HepG2 (cell line): ENCODE results near the gene CPZ. TPM values are rescaled to one million over a fixed set of nuclear protein-coding genes. Genes with fewer than 3 reads are reported as not detected.

Experiments used
- ATAC-seq: fragments of 200-7000 bp; cut with Tn5 transposase; 3 replicates; pipeline ENCODE4 v1.9.1; 2020; ENCODE audit warnings: mild to moderate bottlenecking, moderate library complexity
- BruUV-seq: library from RNA; stranded (reverse); fragments of 400-500 nt; replicated peaks from 2 replicates; lab custom pipeline; 2021; lab: Mats Ljungman, UMichigan
- CTCF ChIA-PET: fragments of 300-600 bp; formaldehyde crosslinking; extraction: SDS; loops from one replicate; lab custom pipeline; 2021; ENCODE audit warnings: low total read pairs, inconsistent platforms, low intra/inter-chr PET ratio; lab: Yijun Ruan, JAX
- POLR2A ChIA-PET: fragments of 350-600 bp; sonication (Branson Sonifier 250); formaldehyde crosslinking; loops from one replicate; lab custom pipeline; 2020; ENCODE audit warnings: antibody characterized with exemption, inconsistent platforms; lab: Yijun Ruan, JAX
- DNase-seq: peaks from one replicate; pipeline ENCODE4 v3.0.0-alpha.2; 2015; ENCODE audit warnings: low spot score
- FAIRE-seq: peaks from 3 replicates; lab custom pipeline; 2011; peaks lifted over from hg19 to GRCh38; lab: Jason Lieb, UNC
- H2AFZ ChIP-seq: one replicate; pipeline ENCODE4 v1.6.1; 2011; ENCODE audit warnings: low read length, inconsistent platforms
- H3K27ac ChIP-seq: fragments of 300-600 bp; 3 replicates; pipeline ENCODE4 v1.8.0; 2011; ENCODE audit warnings: mixed run types, mild to moderate bottlenecking, mixed read lengths, low read length, inconsistent platforms; ENCODE audit not compliant: insufficient read depth; ENCODE audit errors: extremely low read length
- H3K27me3 ChIP-seq, 2 experiments: fragments of 200-600 bp in 1 of 2; 2 replicates in 1 of 2; 3 replicates in 1 of 2; pipeline versions ENCODE4 v1.6.0 to v1.8.0; 2011; ENCODE audit warnings: low read length in 2 of 2, mild to moderate bottlenecking in 2 of 2, moderate library complexity in 2 of 2, inconsistent platforms in 1 of 2; ENCODE audit not compliant: insufficient read depth in 2 of 2, control insufficient read depth in 1 of 2
- H3K36me3 ChIP-seq, 2 experiments: fragments of 200-600 bp in 1 of 2; replicated peaks in 1 of 2; 2 replicates in 1 of 2; 3 replicates in 1 of 2; pipeline versions ENCODE4 v1.5.1 to v1.8.0; 2011; ENCODE audit warnings: low read length in 2 of 2, inconsistent platforms in 1 of 2; ENCODE audit not compliant: insufficient read depth in 2 of 2, control insufficient read depth in 1 of 2
- H3K4me1 ChIP-seq: 2 replicates; pipeline ENCODE4 v1.5.1; 2012; ENCODE audit warnings: low read length, inconsistent platforms; ENCODE audit not compliant: insufficient read depth
- H3K4me2 ChIP-seq: 2 replicates; pipeline ENCODE4 v1.6.0; 2011; ENCODE audit warnings: low read depth, low read length, inconsistent platforms
- H3K4me3 ChIP-seq, 3 experiments: fragments of 200-600 bp in 1 of 3; sonication (generic), shearing (Covaris generic) in 1 of 3; replicated peaks in 1 of 3; 2 replicates each; pipeline ENCODE4 v1.5.1; 2011 to 2016; ENCODE audit warnings: low read length in 3 of 3, inconsistent platforms in 2 of 3, low read depth in 2 of 3, mild to moderate bottlenecking in 2 of 3, control low read depth in 1 of 3, mixed read lengths in 1 of 3; ENCODE audit not compliant: insufficient read depth in 1 of 3
- H3K79me2 ChIP-seq: one replicate; pipeline ENCODE4 v1.6.1; 2011; ENCODE audit warnings: low read length, inconsistent platforms; ENCODE audit not compliant: insufficient read depth
- H3K9ac ChIP-seq: 2 replicates; pipeline ENCODE4 v1.6.0; 2011; ENCODE audit warnings: mild to moderate bottlenecking, low read depth, low read length, inconsistent platforms; ENCODE audit not compliant: insufficient read depth
- H3K9me3 ChIP-seq: 2 replicates; pipeline ENCODE4 v1.5.1; 2012; ENCODE audit warnings: mild to moderate bottlenecking, low read length
- H4K20me1 ChIP-seq: 2 replicates; pipeline ENCODE4 v1.6.0; 2011; ENCODE audit warnings: inconsistent platforms, mild to moderate bottlenecking, low read length, moderate library complexity; ENCODE audit not compliant: insufficient read depth
- FIP1L1 ChIP-seq: fragments of 200-400 bp; formaldehyde crosslinking; IDR thresholded peaks from 2 replicates; pipeline ENCODE4 v1.6.1; 2018; ENCODE audit warnings: low read depth, mild to moderate bottlenecking, low read length, moderate library complexity, borderline replicate concordance; ENCODE audit not compliant: insufficient read depth
- KAT7 ChIP-seq: IDR thresholded peaks from 2 replicates; pipeline ENCODE4 v1.6.1; 2018; ENCODE audit warnings: borderline replicate concordance, missing compliant biosample characterization
- NR3C1 ChIP-seq: sonication (generic); formaldehyde crosslinking; IDR thresholded peaks from 2 replicates; pipeline ENCODE4 v1.4.0; 2020; ENCODE audit warnings: missing genetic modification reagents
- SALL2 ChIP-seq: sonication (generic); formaldehyde crosslinking; IDR thresholded peaks from 2 replicates; pipeline ENCODE4 v1.8.1; 2023; ENCODE audit warnings: mild to moderate bottlenecking, missing genetic modification reagents, inconsistent platforms
- STAG1 ChIP-seq: sonication (generic); formaldehyde crosslinking; IDR thresholded peaks from 2 replicates; pipeline ENCODE4 v1.4.0; 2020; ENCODE audit warnings: missing genetic modification reagents
- WGBS: methylation state at CpG from one replicate; pipeline ENCODE4 v1.1.6; 2017; ENCODE audit warnings: low lambda C conversion rate; 5-methylcytosine and 5-hydroxymethylcytosine counted together
- in situ Hi-C: cut with HindIII; loops from 2 replicates; pipeline ENCODE4 v1.10.0; 2017; ENCODE audit warnings: low pct_unique_long_range_greater_than_20kb; ENCODE audit not compliant: extremely low pct_ligation_motif_present
- intact Hi-C: fragments of 100-400 bp; cut with micrococcal nuclease; formaldehyde crosslinking; loops from one replicate; pipeline ENCODE4 v1.10.0; 2022; ENCODE audit not compliant: unreplicated experiment
- polyA plus RNA-seq, 8 experiments: library from polyadenylated mRNA; depleted of rRNA in 3 of 8; stranded (reverse) in 7 of 8; unstranded in 1 of 8; fragments of >200 nt; fragmentation: Illumina TruSeq in 4 of 8; extraction: Trizol in 4 of 8; gene quantifications; 2 replicates each; pipeline versions ENCODE4 v1.2.1 to v1.2.3, GENCODE V29; 2011 to 2016; ENCODE audit warnings: low read depth in 4 of 8, missing spikeins in 1 of 8, mixed read lengths in 1 of 8; ENCODE audit not compliant: insufficient read depth in 1 of 8
- total RNA-seq, 5 experiments: library from RNA; depleted of rRNA; stranded (reverse); fragments of >200 nt; fragmentation: Illumina TruSeq; extraction: Trizol; gene quantifications; 2 replicates each; pipeline ENCODE4 v1.2.3, GENCODE V29; 2016; ENCODE audit warnings: low read depth in 1 of 5
- TF ChIP-seq, protein P1 (sequence below): sonication (generic); formaldehyde crosslinking; IDR thresholded peaks from 2 replicates; pipeline ENCODE4 v1.4.0; 2020; ENCODE audit warnings: mild to moderate bottlenecking, low read depth, missing genetic modification reagents
- TF ChIP-seq, protein P2 (sequence below): sonication (generic); formaldehyde crosslinking; IDR thresholded peaks from 2 replicates; pipeline ENCODE4 v1.4.0; 2020; ENCODE audit warnings: missing genetic modification reagents, borderline replicate concordance
- TF ChIP-seq, protein P3 (sequence below), 2 experiments: fragments of 450-650 bp in 1 of 2; sonication (generic) in 1 of 2; formaldehyde crosslinking; IDR thresholded peaks; 2 replicates each; pipeline versions ENCODE4 v1.5.0 to v1.8.0; 2020 to 2022; ENCODE audit warnings: mild to moderate bottlenecking in 1 of 2, missing genetic modification reagents in 1 of 2

Gene CPZ
- total and polyA plus RNA-seq, 2 of the 13 experiments (the other 11 are each of a cell fraction or from before 2014, with no cell fraction given): 0.58 to 0.61 TPM

DNA sequence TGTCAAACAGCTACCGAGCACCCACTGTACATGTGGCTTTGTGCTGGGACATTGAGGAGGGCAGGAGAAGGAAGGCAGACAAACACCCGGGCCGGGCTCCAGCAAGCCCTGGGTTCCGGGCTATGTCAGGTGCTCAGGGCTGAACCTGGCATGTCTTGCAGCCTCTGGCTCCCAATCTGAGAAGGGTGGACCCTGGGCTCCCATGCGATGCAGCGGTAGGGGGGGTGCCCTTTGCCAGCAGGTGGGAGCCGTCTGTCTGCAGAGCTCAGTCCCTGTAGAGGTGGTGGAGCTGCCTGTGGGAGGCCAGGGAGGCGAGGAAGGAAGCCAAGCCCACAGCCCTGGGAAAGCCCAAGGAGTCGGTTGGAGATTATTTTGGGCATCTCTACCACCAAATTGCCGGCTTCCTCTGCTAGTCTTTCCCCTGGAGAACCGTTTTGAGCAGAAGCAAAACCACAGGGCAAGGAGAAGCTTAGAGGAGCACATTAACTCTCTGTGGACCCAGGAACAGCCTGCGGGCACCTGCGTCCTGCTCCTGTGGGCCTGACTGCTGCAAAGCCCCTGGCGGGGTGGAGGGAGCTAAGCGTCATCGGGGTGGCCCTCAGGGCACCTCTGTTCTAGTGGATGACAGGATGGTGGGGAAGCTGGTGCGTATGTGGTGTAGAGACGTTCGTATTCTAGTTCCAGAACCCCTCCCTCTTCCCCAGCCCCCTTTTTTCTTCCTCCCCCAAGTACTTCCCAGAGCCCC lies 10.3 kb downstream of the CPZ start:
- in situ Hi-C loops: no loop called here
- FAIRE-seq (no peak), ATAC-seq (no peak), DNase-seq (no peak)
- POLR2A ChIA-PET: no interaction called here
- Histone ChIP-seq H3K4me3 (no peak overlapping the region), H3K79me2 (no peaks in the 10 kb centered on the region), H3K9ac (no peak overlapping the region), H2AFZ (no peak overlapping the region), H3K36me3 (no peaks in the 10 kb centered on the region), H4K20me1 (peaks cover 12% of the 10 kb centered on the region; the same call in 1 of the 2 replicates), H3K27me3 (peaks cover 6 to 39% of the 10 kb centered on the region in 2 experiments; a peak in 4 of 5 replicates), H3K4me2 (no peak overlapping the region), H3K27ac (no peak overlapping the region), H3K4me1 (no peaks in the 10 kb centered on the region), H3K9me3 (no peaks in the 10 kb centered on the region)
- no peak for TF ChIP-seq SALL2 (CRISPR knock-in tag)
- no peak for TF ChIP-seq KAT7 (CRISPR knock-in tag)
- TF ChIP-seq, protein P1, sequence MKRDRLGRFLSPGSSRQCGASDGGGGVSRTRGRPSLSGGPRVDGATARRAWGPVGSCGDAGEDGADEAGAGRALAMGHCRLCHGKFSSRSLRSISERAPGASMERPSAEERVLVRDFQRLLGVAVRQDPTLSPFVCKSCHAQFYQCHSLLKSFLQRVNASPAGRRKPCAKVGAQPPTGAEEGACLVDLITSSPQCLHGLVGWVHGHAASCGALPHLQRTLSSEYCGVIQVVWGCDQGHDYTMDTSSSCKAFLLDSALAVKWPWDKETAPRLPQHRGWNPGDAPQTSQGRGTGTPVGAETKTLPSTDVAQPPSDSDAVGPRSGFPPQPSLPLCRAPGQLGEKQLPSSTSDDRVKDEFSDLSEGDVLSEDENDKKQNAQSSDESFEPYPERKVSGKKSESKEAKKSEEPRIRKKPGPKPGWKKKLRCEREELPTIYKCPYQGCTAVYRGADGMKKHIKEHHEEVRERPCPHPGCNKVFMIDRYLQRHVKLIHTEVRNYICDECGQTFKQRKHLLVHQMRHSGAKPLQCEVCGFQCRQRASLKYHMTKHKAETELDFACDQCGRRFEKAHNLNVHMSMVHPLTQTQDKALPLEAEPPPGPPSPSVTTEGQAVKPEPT: no peak
- TF ChIP-seq, protein P2, sequence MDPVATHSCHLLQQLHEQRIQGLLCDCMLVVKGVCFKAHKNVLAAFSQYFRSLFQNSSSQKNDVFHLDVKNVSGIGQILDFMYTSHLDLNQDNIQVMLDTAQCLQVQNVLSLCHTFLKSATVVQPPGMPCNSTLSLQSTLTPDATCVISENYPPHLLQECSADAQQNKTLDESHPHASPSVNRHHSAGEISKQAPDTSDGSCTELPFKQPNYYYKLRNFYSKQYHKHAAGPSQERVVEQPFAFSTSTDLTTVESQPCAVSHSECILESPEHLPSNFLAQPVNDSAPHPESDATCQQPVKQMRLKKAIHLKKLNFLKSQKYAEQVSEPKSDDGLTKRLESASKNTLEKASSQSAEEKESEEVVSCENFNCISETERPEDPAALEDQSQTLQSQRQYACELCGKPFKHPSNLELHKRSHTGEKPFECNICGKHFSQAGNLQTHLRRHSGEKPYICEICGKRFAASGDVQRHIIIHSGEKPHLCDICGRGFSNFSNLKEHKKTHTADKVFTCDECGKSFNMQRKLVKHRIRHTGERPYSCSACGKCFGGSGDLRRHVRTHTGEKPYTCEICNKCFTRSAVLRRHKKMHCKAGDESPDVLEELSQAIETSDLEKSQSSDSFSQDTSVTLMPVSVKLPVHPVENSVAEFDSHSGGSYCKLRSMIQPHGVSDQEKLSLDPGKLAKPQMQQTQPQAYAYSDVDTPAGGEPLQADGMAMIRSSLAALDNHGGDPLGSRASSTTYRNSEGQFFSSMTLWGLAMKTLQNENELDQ (CRISPR knock-in tag): no peak
- TF ChIP-seq, protein P3, sequence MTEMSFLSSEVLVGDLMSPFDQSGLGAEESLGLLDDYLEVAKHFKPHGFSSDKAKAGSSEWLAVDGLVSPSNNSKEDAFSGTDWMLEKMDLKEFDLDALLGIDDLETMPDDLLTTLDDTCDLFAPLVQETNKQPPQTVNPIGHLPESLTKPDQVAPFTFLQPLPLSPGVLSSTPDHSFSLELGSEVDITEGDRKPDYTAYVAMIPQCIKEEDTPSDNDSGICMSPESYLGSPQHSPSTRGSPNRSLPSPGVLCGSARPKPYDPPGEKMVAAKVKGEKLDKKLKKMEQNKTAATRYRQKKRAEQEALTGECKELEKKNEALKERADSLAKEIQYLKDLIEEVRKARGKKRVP (CRISPR knock-in tag; IDR thresholded peaks at IDR 0.05): no peak
- TF ChIP-seq STAG1 (CRISPR knock-in tag): no peak
- TF ChIP-seq FIP1L1: no peak
- TF ChIP-seq NR3C1 (CRISPR knock-in tag): no peak
- BruUV-seq: no TSS peak
- CTCF ChIA-PET: no interaction called here
- 22% methylated on average over 8 of the region's 19 CpGs for WGBS
- intact Hi-C loops: no loop called here
